ENCODE data around the gene CRELD2. TPM values are rescaled to one million over a fixed set of nuclear protein-coding genes. Genes with fewer than 3 reads are reported as not detected.

CRELD2 gene
- total and polyA plus RNA-seq, 2 of the 13 experiments (the other 11 are each of a cell fraction or from before 2014, with no cell fraction given), result 17.2 to 44.7 TPM

DNA sequence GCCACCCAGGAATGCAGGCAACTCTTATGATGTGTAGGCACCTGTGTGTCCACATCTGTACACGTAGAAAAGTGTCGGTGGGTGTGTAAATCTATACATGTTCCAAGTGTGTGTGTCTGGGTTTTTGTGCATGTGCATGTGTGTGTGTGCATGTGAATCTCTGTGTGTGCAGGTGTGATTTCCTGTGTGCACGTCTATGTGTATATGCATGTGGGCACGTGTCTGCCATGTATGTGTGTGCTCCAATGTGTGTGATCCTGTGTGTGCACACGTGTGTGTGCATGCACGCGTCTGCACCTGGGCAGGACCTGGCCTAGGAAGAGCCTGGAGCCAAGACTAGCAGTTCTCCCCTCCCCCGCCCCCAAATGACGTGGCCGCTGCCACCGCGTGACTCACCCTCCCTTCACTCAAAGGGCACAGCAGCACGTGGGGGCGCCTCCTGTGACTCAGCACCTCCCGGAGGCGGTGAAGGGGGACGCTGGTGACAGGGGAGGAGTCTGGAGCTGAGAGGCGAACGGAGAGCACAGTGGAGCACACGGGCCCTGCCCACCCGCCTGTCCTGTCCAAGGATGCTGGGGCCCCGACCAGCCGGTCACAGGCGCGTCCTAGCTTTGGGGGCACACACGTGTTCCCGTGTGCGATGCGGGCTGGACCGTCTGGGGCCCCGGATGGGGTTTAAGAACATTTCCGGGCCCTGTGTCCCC, 52.2 kb downstream of the CRELD2 start (continued):
- TF ChIP-seq SNAPC2 (CRISPR knock-in tag; IDR thresholded peaks at IDR 0.05), result no peak
- peak; percentile 77 for TF ChIP-seq ERF (CRISPR knock-in tag; IDR thresholded peaks at IDR 0.05)
- TF ChIP-seq, protein P1, sequence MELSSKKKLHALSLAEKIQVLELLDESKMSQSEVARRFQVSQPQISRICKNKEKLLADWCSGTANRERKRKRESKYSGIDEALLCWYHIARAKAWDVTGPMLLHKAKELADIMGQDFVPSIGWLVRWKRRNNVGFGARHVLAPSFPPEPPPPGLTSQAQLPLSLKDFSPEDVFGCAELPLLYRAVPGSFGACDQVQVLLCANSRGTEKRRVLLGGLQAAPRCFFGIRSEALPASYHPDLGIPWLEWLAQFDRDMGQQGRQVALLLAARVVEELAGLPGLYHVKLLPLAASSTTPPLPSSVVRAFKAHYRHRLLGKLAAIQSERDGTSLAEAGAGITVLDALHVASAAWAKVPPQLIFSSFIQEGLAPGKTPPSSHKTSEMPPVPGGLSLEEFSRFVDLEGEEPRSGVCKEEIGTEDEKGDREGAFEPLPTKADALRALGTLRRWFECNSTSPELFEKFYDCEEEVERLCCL (CRISPR knock-in tag; IDR thresholded peaks at IDR 0.05; ENCODE audit: borderline replicate concordance), result 0 out of 2 replicates have a peak, but pooled peaks have one; percentile 62
- TF ChIP-seq ZNF83 (CRISPR knock-in tag; IDR thresholded peaks at IDR 0.05; ENCODE audit: borderline replicate concordance), result no peak
- peak; percentile 70; the same call in 1 of the 2 replicates for TF ChIP-seq FOXK1 (CRISPR knock-in tag; IDR thresholded peaks at IDR 0.05; ENCODE audit: borderline replicate concordance, low read depth)
- TF ChIP-seq DNMT3B (CRISPR knock-in tag; conservative IDR thresholded peaks at IDR 0.05), result peak; percentile 91; the same call in 1 of the 2 replicates
- TF ChIP-seq, protein P2, sequence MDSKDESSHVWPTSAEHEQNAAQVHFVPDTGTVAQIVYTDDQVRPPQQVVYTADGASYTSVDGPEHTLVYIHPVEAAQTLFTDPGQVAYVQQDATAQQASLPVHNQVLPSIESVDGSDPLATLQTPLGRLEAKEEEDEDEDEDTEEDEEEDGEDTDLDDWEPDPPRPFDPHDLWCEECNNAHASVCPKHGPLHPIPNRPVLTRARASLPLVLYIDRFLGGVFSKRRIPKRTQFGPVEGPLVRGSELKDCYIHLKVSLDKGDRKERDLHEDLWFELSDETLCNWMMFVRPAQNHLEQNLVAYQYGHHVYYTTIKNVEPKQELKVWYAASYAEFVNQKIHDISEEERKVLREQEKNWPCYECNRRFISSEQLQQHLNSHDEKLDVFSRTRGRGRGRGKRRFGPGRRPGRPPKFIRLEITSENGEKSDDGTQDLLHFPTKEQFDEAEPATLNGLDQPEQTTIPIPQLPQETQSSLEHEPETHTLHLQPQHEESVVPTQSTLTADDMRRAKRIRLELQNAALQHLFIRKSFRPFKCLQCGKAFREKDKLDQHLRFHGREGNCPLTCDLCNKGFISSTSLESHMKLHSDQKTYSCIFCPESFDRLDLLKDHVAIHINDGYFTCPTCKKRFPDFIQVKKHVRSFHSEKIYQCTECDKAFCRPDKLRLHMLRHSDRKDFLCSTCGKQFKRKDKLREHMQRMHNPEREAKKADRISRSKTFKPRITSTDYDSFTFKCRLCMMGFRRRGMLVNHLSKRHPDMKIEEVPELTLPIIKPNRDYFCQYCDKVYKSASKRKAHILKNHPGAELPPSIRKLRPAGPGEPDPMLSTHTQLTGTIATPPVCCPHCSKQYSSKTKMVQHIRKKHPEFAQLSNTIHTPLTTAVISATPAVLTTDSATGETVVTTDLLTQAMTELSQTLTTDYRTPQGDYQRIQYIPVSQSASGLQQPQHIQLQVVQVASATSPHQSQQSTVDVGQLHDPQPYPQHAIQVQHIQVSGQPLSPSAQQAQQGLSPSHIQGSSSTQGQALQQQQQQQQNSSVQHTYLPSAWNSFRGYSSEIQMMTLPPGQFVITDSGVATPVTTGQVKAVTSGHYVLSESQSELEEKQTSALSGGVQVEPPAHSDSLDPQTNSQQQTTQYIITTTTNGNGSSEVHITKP (CRISPR knock-in tag; IDR thresholded peaks at IDR 0.05; ENCODE audit: low read depth), result 0 out of 2 replicates have a peak, but pooled peaks have one; percentile 42
- TF ChIP-seq, protein P3, sequence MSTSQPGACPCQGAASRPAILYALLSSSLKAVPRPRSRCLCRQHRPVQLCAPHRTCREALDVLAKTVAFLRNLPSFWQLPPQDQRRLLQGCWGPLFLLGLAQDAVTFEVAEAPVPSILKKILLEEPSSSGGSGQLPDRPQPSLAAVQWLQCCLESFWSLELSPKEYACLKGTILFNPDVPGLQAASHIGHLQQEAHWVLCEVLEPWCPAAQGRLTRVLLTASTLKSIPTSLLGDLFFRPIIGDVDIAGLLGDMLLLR (CRISPR knock-in tag; IDR thresholded peaks at IDR 0.05), result no peak
- TF ChIP-seq, protein P4, sequence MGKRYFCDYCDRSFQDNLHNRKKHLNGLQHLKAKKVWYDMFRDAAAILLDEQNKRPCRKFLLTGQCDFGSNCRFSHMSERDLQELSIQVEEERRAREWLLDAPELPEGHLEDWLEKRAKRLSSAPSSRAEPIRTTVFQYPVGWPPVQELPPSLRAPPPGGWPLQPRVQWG (CRISPR knock-in tag; IDR thresholded peaks at IDR 0.05; ENCODE audit: borderline replicate concordance, low read depth), result no peak
- no peak for TF ChIP-seq ZNF253 (CRISPR knock-in tag; IDR thresholded peaks at IDR 0.05; ENCODE audit: borderline replicate concordance)
- peak; percentile 56 to 70; a peak in 1 of 4 replicates for TF ChIP-seq NR2F1 (CRISPR knock-in tag; IDR thresholded peaks at IDR 0.05)
- TF ChIP-seq NFKBIZ (CRISPR knock-in tag; IDR thresholded peaks at IDR 0.05), result no peak
- peak in 1 of 2 experiments; percentile 77; a peak in 2 of 4 replicates for TF ChIP-seq KLF16 (CRISPR knock-in tag; IDR thresholded peaks at IDR 0.05)
- TF ChIP-seq ZBTB38 (CRISPR knock-in tag; IDR thresholded peaks at IDR 0.05), result peak; percentile 86; the same call in 1 of the 2 replicates
- TF ChIP-seq ZNF333 (CRISPR knock-in tag; IDR thresholded peaks at IDR 0.05; ENCODE audit: borderline replicate concordance), result no peak
- peak; percentile 93 for TF ChIP-seq NFE2L2 (IDR thresholded peaks at IDR 0.05; ENCODE audit: low read length)
- TF ChIP-seq SYNCRIP (IDR thresholded peaks at IDR 0.05; ENCODE audit: insufficient read depth, low read depth, low read length), result no peak
- TF ChIP-seq ZKSCAN8 (CRISPR knock-in tag; IDR thresholded peaks at IDR 0.05; ENCODE audit: borderline replicate concordance), result peak; percentile 60; the same call in 1 of the 2 replicates
- TF ChIP-seq ZNF614 (CRISPR knock-in tag; IDR thresholded peaks at IDR 0.05; ENCODE audit: borderline replicate concordance), result peak; percentile 91
- TF ChIP-seq SP140L (CRISPR knock-in tag; IDR thresholded peaks at IDR 0.05; ENCODE audit: borderline replicate concordance), result no peak

All from HepG2 (cell line).